H1 (cell line): ENCODE data around the gene MGME1. TPM values are rescaled to one million over a fixed set of nuclear protein-coding genes. Genes with fewer than 3 reads are reported as not detected.
A peak's percentile ranks its signal among the peaks of the same experiment; 100 is the strongest.

Experiments used
- CTCF ChIA-PET: fragments of 300-600 bp; sonication (Branson Sonifier 250); formaldehyde crosslinking; loops from one replicate; lab custom pipeline; 2021; ENCODE audit not compliant: partially characterized antibody; lab: Charles Lee
- POLR2A ChIA-PET: fragments of 300-600 bp; sonication (Branson Sonifier 250); formaldehyde crosslinking; loops from one replicate; lab custom pipeline; 2021; ENCODE audit warnings: inconsistent platforms; ENCODE audit not compliant: partially characterized antibody; lab: Charles Lee
- DNase-seq, 2 experiments: peaks; one replicate each; pipeline versions ENCODE4 v3.0.0 to v3.0.0-alpha.2; 2010 to 2022; ENCODE audit warnings: low spot score in 2 of 2, low read depth in 1 of 2, mixed read lengths in 1 of 2
- FAIRE-seq: peaks from 2 replicates; lab custom pipeline; 2011; peaks lifted over from hg19 to GRCh38; lab: Jason Lieb, UNC
- H2AFZ ChIP-seq: 2 replicates; pipeline ENCODE4 v1.8.1; 2012; ENCODE audit warnings: low read length, inconsistent platforms
- H2AK5ac ChIP-seq: 2 replicates; pipeline ENCODE4 v1.6.1; 2013; ENCODE audit warnings: low read depth, low read length
- H2BK120ac ChIP-seq: replicated peaks from 2 replicates; pipeline ENCODE3; 2013; ENCODE audit warnings: low read depth, low read length, inconsistent platforms
- H2BK12ac ChIP-seq: 2 replicates; pipeline ENCODE4 v1.6.1; 2013; ENCODE audit warnings: low read depth, low read length
- H2BK15ac ChIP-seq: 2 replicates; pipeline ENCODE4 v1.6.1; 2013; ENCODE audit warnings: low read length
- H2BK20ac ChIP-seq: 2 replicates; pipeline ENCODE4 v1.6.1; 2013; ENCODE audit warnings: low read length
- H2BK5ac ChIP-seq: 2 replicates; pipeline ENCODE4 v1.6.1; 2013; ENCODE audit warnings: low read depth, low read length
- H3K14ac ChIP-seq: 2 replicates; pipeline ENCODE4 v1.6.1; 2013; ENCODE audit warnings: inconsistent platforms; ENCODE audit not compliant: insufficient read length
- H3K18ac ChIP-seq: 2 replicates; pipeline ENCODE4 v1.6.1; 2013; ENCODE audit warnings: low read length; ENCODE audit errors: extremely low read depth
- H3K23ac ChIP-seq: 2 replicates; pipeline ENCODE4 v1.6.1; 2013; ENCODE audit warnings: inconsistent platforms; ENCODE audit not compliant: insufficient read length
- H3K23me2 ChIP-seq: 2 replicates; pipeline ENCODE4 v1.6.1; 2013; ENCODE audit warnings: low read depth, low read length
- H3K27ac ChIP-seq: 2 replicates; pipeline ENCODE4 v1.6.1; 2011; ENCODE audit warnings: low read depth, low read length, inconsistent platforms
- H3K27me3 ChIP-seq, 4 experiments: replicated peaks in 1 of 4; 1 replicate in 1 of 4; 2 replicates in 3 of 4; pipeline versions ENCODE4 v1.6.1 to v1.8.1; 2011 to 2013; ENCODE audit warnings: low read length in 3 of 4, mild to moderate bottlenecking in 3 of 4, inconsistent platforms in 2 of 4, mixed read lengths in 2 of 4, moderate library complexity in 1 of 4; ENCODE audit not compliant: control insufficient read depth in 3 of 4, insufficient read depth in 3 of 4; ENCODE audit errors: extremely low read depth in 1 of 4
- H3K36me3 ChIP-seq, 4 experiments: 2 replicates each; pipeline versions ENCODE4 v1.6.1 to v1.8.1; 2011 to 2013; ENCODE audit warnings: mild to moderate bottlenecking in 4 of 4, low read length in 3 of 4, moderate library complexity in 2 of 4, control low read depth in 1 of 4, inconsistent platforms in 1 of 4; ENCODE audit not compliant: insufficient read depth in 4 of 4, control insufficient read depth in 2 of 4
- H3K4ac ChIP-seq: replicated peaks from 2 replicates; pipeline ENCODE3; 2013; ENCODE audit warnings: low read length, low read depth, mixed read lengths, inconsistent platforms; ENCODE audit not compliant: insufficient read length
- H3K4me1 ChIP-seq, 4 experiments: replicated peaks in 1 of 4; 1 replicate in 1 of 4; 2 replicates in 3 of 4; pipeline versions ENCODE4 v1.6.1 to v1.8.1; 2011 to 2013; ENCODE audit warnings: low read length in 3 of 4, inconsistent platforms in 2 of 4, mixed read lengths in 1 of 4; ENCODE audit not compliant: insufficient read depth in 4 of 4, control insufficient read depth in 3 of 4
- H3K4me2 ChIP-seq, 2 experiments: 2 replicates each; pipeline versions ENCODE4 v1.6.1 to v1.8.1; 2011 to 2013; ENCODE audit warnings: low read depth in 2 of 2, low read length in 2 of 2, control low read depth in 1 of 2, inconsistent platforms in 1 of 2, mild to moderate bottlenecking in 1 of 2; ENCODE audit not compliant: insufficient read depth in 1 of 2
- H3K4me3 ChIP-seq, 4 experiments: fragments of 200-600, 300-600 bp in 1 of 4; sonication (generic), shearing (Covaris generic), sonication (Bioruptor Twin) in 1 of 4; 2 replicates each; pipeline versions ENCODE4 v1.5.1 to v1.8.1; 2011 to 2016; ENCODE audit warnings: low read length in 4 of 4, low read depth in 3 of 4, control low read depth in 2 of 4, inconsistent platforms in 2 of 4, mild to moderate bottlenecking in 2 of 4, mixed read lengths in 1 of 4, moderate library complexity in 1 of 4; ENCODE audit not compliant: insufficient read depth in 2 of 4; ENCODE audit errors: extremely low read depth in 1 of 4
- H3K56ac ChIP-seq: replicated peaks from 2 replicates; pipeline ENCODE3; 2013; ENCODE audit warnings: low read depth, mild to moderate bottlenecking, mixed read lengths, low read length, inconsistent platforms; ENCODE audit not compliant: insufficient read length
- H3K79me1 ChIP-seq: 2 replicates; pipeline ENCODE4 v1.6.1; 2013; ENCODE audit warnings: low read depth, low read length, control low read depth
- H3K79me2 ChIP-seq, 2 experiments: 2 replicates each; pipeline versions ENCODE4 v1.6.1 to v1.8.1; 2012 to 2013; ENCODE audit warnings: low read length in 2 of 2, mild to moderate bottlenecking in 2 of 2, inconsistent platforms in 1 of 2; ENCODE audit not compliant: insufficient read depth in 2 of 2, control insufficient read depth in 1 of 2
- H3K9ac ChIP-seq, 4 experiments: replicated peaks in 1 of 4; 1 replicate in 1 of 4; 2 replicates in 3 of 4; pipeline versions ENCODE4 v1.6.1 to v1.8.1; 2011 to 2013; ENCODE audit warnings: low read depth in 3 of 4, low read length in 3 of 4, control low read depth in 2 of 4, mild to moderate bottlenecking in 2 of 4, moderate library complexity in 2 of 4, inconsistent platforms in 1 of 4; ENCODE audit errors: extremely low read depth in 1 of 4
- H3K9me3 ChIP-seq, 2 experiments: 2 replicates each; pipeline versions ENCODE4 v1.6.1 to v1.8.1; 2012 to 2013; ENCODE audit warnings: mild to moderate bottlenecking in 2 of 2, moderate library complexity in 2 of 2, control low read depth in 1 of 2, inconsistent platforms in 1 of 2, low read depth in 1 of 2, low read length in 1 of 2, mixed read lengths in 1 of 2; ENCODE audit not compliant: insufficient read depth in 2 of 2
- H4K20me1 ChIP-seq, 2 experiments: replicated peaks in 1 of 2; 2 replicates each; pipeline versions ENCODE3 to v1.8.1; 2011 to 2013; ENCODE audit warnings: inconsistent platforms in 2 of 2, low read length in 2 of 2, mild to moderate bottlenecking in 1 of 2; ENCODE audit not compliant: insufficient read depth in 2 of 2, control insufficient read depth in 1 of 2
- H4K5ac ChIP-seq: 2 replicates; pipeline ENCODE4 v1.6.1; 2013; ENCODE audit warnings: low read length, low read depth, mixed read lengths, inconsistent platforms; ENCODE audit not compliant: insufficient read length
- H4K8ac ChIP-seq: 2 replicates; pipeline ENCODE4 v1.8.0; 2013; ENCODE audit warnings: mild to moderate bottlenecking, moderate library complexity, low read length, inconsistent platforms; ENCODE audit not compliant: insufficient read depth; ENCODE audit errors: extremely low read depth
- H4K91ac ChIP-seq: replicated peaks from 2 replicates; pipeline ENCODE3; 2013; ENCODE audit warnings: low read length, mixed read lengths, inconsistent platforms; ENCODE audit not compliant: insufficient read length
- ATF2 ChIP-seq: IDR thresholded peaks from 2 replicates; pipeline ENCODE4 v1.6.1; 2012; ENCODE audit warnings: low read length, inconsistent platforms
- BACH1 ChIP-seq: IDR thresholded peaks from 2 replicates; pipeline ENCODE4 v1.6.1; 2012; ENCODE audit warnings: low read length, improper control_type of control experiment
- CBX5 ChIP-seq: fragments of 300-800, 300-1000 bp; sonication (generic); IDR thresholded peaks from 2 replicates; pipeline ENCODE4 v1.7.1; 2016; ENCODE audit warnings: antibody characterized with exemption, low read length, low read depth
- CEBPB ChIP-seq: IDR thresholded peaks from 2 replicates; pipeline ENCODE4 v1.6.1; 2012; ENCODE audit warnings: low read depth, low read length
- JUN ChIP-seq: IDR thresholded peaks from 2 replicates; pipeline ENCODE4 v1.6.1; 2011; ENCODE audit warnings: low read depth, mild to moderate bottlenecking, improper control_type of control experiment, low read length
- KDM4A ChIP-seq: IDR thresholded peaks from one replicate; pipeline ENCODE4 v1.7.1; 2012; ENCODE audit warnings: low read depth, mild to moderate bottlenecking, moderate library complexity, low read length, inconsistent platforms; ENCODE audit not compliant: severe bottlenecking
- POLR2A ChIP-seq, 2 experiments: IDR thresholded peaks; 1 replicate in 1 of 2; 2 replicates in 1 of 2; pipeline ENCODE4 v1.6.1; 2011; ENCODE audit warnings: low read depth in 2 of 2, low read length in 2 of 2, mild to moderate bottlenecking in 2 of 2; ENCODE audit errors: control extremely low read depth in 1 of 2
- RAD21 ChIP-seq, 2 experiments: IDR thresholded peaks in 1 of 2; conservative IDR thresholded peaks in 1 of 2; 2 replicates each; pipeline ENCODE4 v1.6.1; 2011; ENCODE audit warnings: low read depth in 2 of 2, low read length in 2 of 2, improper control_type of control experiment in 1 of 2, inconsistent platforms in 1 of 2, mild to moderate bottlenecking in 1 of 2, moderate library complexity in 1 of 2
- RXRA ChIP-seq: IDR thresholded peaks from 2 replicates; pipeline ENCODE4 v1.6.1; 2011; ENCODE audit warnings: low read depth, mild to moderate bottlenecking, low read length, moderate library complexity; ENCODE audit not compliant: insufficient read depth
- SP2 ChIP-seq: IDR thresholded peaks from 2 replicates; pipeline ENCODE4 v1.6.1; 2012; ENCODE audit warnings: mild to moderate bottlenecking, low read length, inconsistent platforms
- ZNF274 ChIP-seq: IDR thresholded peaks from 2 replicates; pipeline ENCODE4 v1.7.0; 2012; ENCODE audit warnings: low read length, borderline replicate concordance; ENCODE audit errors: extremely low read depth
- WGBS, 2 experiments: shearing (Covaris generic) in 1 of 2; methylation state at CpG; one replicate each; pipeline versions ENCODE4 v1.1.6 to v1.1.7; 2013 to 2015; ENCODE audit warnings: low lambda C conversion rate in 2 of 2, mixed read lengths in 2 of 2, inconsistent platforms in 1 of 2, low coverage in 1 of 2, missing lambda C conversion rate in 1 of 2; ENCODE audit not compliant: insufficient replicate concordance in 2 of 2, insufficient coverage in 1 of 2, insufficient read length in 1 of 2; ENCODE audit errors: extremely low coverage in 1 of 2, missing lambda C conversion rate in 1 of 2; 5-methylcytosine and 5-hydroxymethylcytosine counted together
- polyA plus RNA-seq, 7 experiments: library from polyadenylated mRNA; depleted of rRNA in 3 of 7; stranded (reverse) in 5 of 7; unstranded in 2 of 7; fragments of >200 nt in 5 of 7; fragments of 200-250 nt in 2 of 7; gene quantifications; 1 replicate in 5 of 7; 2 replicates in 1 of 7; 4 replicates in 1 of 7; pipeline versions ENCODE4 v1.2.1 to v1.2.3, GENCODE V29; 2011 to 2013; ENCODE audit warnings: missing spikeins in 2 of 7, mixed read lengths in 2 of 7
- total RNA-seq: library from RNA; stranded (reverse); fragmentation: NEBNext Ultra II Directional; extraction: Animal tissue kit (Norgen Biotek cat#: 25700); gene quantifications from 2 replicates; pipeline ENCODE4 v1.2.1, GENCODE V29; 2021

Gene MGME1
- total and polyA plus RNA-seq, 2 of the 8 experiments (the other 6 are each of a cell fraction or from before 2014, with no cell fraction given): 27.7 to 59.0 TPM

GRCh38 chr20:18007534-18008292 is 38.9 kb downstream of the MGME1 start:
- no peak overlapping the region for H4K5ac ChIP-seq
- H3K4ac ChIP-seq: no peak overlapping the region
- no peaks in the 10 kb centered on the region for H3K79me1 ChIP-seq
- no peak overlapping the region for H3K14ac ChIP-seq
- no peak overlapping the region for H3K4me3 ChIP-seq
- DNase-seq (no peak), FAIRE-seq (no peak)
- no peaks in the 10 kb centered on the region for H3K79me2 ChIP-seq
- no peak overlapping the region; the same call in 1 of the 2 replicates for H2BK20ac ChIP-seq
- H3K9ac ChIP-seq: no peak overlapping the region
- no peak overlapping the region for H2AK5ac ChIP-seq
- no peak overlapping the region for H2AFZ ChIP-seq
- peak overlapping the region; percentile 17; the same call in 1 of the 2 replicates for H4K8ac ChIP-seq
- H2BK5ac ChIP-seq: no peak overlapping the region; the same call in 1 of the 2 replicates
- H2BK120ac ChIP-seq: no peak overlapping the region
- peaks cover 0 to 16% (median 8%) of the 10 kb centered on the region in 4 experiments; a peak in 6 of 7 replicates for H3K4me1 ChIP-seq
- ChIA-PET CTCF (no interaction called here), POLR2A (interaction anchor here (0.6 kb wide), 2 partner anchors 12 to 14 kb away, joined by 3 read pairs; no protein-coding TSS in a partner anchor)
- no peaks in the 10 kb centered on the region; a peak in 1 of 8 replicates for H3K36me3 ChIP-seq
- H3K23me2 ChIP-seq: no peaks in the 10 kb centered on the region
- no peak overlapping the region for H2BK15ac ChIP-seq
- no peak overlapping the region for H4K91ac ChIP-seq
- H3K27me3 ChIP-seq: no peaks in the 10 kb centered on the region
- no peaks in the 10 kb centered on the region for H4K20me1 ChIP-seq
- no peaks in the 10 kb centered on the region for H3K9me3 ChIP-seq
- H2BK12ac ChIP-seq: peak overlapping the region; percentile 39; the same call in 1 of the 2 replicates
- WGBS, 2 experiments: 87% methylated on average over 19 of the region's 19 CpGs; no CpG with 5 or more reads in 1 of the 2 experiments
- no peak overlapping the region for H3K4me2 ChIP-seq
- no peak overlapping the region for H3K23ac ChIP-seq
- no peak overlapping the region for H3K18ac ChIP-seq
- no peak overlapping the region for H3K56ac ChIP-seq
- no peak overlapping the region for H3K27ac ChIP-seq
- TF ChIP-seq POLR2A (IDR thresholded peaks at IDR 0.05; ENCODE audit: control extremely low read depth in 1 of 2, low read depth in 2 of 2, low read length in 2 of 2): no peak
- no peak for TF ChIP-seq BACH1
- TF ChIP-seq RXRA: no peak
- no peak for TF ChIP-seq CEBPB
- no peak for TF ChIP-seq CBX5
- no peak for TF ChIP-seq ATF2
- TF ChIP-seq KDM4A: no peak
- no peak for TF ChIP-seq JUN
- TF ChIP-seq SP2: no peak
- TF ChIP-seq ZNF274: no peak
- TF ChIP-seq RAD21 (IDR thresholded peaks at IDR 0.05 in 1 of 2, conservative IDR thresholded peaks at IDR 0.05 in 1 of 2; ENCODE audit: low read depth in 2 of 2, low read length in 2 of 2): no peak
